Astrocyte of the cerebellum (primary cell): ENCODE data around the gene NAA35.

Source experiments
- DNase-seq: peaks from one replicate; pipeline ENCODE4 v3.0.0-alpha.2; 2011; ENCODE audit warnings: low read depth
- H3K4me3 ChIP-seq: 2 replicates; pipeline ENCODE4 v1.5.1; 2011; ENCODE audit warnings: mild to moderate bottlenecking, low read depth, low read length, moderate library complexity
- CTCF ChIP-seq: IDR thresholded peaks from 2 replicates; pipeline ENCODE4 v1.5.1; 2012; ENCODE audit warnings: low read length, low read depth, moderate library complexity, mild to moderate bottlenecking; ENCODE audit errors: missing control alignments
- in situ Hi-C: cut with HindIII; loops from 2 replicates; pipeline ENCODE4 v1.10.0; 2017; ENCODE audit warnings: low sequenced_read_pairs

Gene NAA35

DNA sequence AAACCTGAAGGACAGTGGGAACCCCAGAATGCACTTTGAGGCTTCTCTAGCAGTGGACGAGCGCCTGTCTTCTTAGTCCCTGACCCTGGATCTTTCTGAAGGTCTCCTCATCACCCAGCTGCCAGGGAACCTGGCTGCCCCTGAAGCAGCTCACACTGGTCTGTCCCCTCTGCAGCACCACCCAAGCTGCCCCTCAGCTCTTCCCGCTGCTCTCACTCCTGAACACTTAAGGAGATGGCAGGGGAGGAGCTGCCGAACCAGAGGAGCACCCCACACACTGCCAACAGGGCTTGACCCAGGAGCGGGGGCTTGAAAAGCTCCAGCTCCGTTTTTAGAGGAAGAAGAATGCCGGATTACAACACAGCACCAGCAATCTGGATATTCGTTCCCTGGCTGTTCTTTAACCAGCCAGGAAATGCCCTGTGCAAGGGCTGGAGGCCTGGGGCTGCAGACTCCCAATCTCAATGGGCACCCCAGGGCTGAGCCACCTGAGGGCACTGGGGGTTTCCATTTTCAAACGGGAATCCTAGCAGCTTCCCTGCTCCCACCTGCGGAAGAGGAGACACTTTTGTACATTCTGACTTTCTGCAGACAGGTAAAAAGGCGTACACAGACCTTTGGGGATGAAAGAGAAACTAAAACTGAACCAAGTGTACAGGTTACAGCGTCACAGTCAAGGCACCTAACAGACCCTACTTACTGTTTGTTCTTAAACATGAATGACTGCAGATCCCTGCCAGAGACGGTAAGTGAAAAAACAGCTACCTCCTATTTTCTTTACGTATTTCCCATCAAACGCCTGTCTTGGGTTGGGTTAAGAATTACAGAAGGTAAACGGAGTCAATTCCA lies 122.1 kb downstream of the NAA35 start:
- H3K4me3 ChIP-seq, result no peak overlapping the region
- in situ Hi-C loops, result no loop called here

DNA sequence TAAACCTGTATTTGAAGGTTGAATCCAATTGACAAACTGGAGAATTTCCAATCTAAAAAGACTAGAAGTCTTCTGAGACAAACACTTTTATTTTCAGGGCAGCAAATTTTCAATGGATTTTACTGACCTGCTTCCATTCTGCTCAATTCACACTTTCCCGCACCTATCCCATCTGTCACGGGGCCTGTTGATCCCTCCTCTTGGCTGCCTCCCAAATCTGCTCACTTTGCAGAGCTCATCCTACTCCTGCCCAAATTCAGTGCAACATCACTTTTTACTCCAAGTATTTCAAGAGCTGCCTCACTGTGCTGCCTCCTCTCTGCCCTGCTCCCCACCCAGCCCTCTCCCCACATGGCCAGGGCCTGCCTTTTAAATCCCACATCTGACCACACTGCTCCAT lies 123.3 kb downstream of the NAA35 start:
- DNase-seq, result no peak
- H3K4me3 ChIP-seq, result no peak overlapping the region
- in situ Hi-C loops, result no loop called here
- TF ChIP-seq CTCF, result no peak

More for the DNA sequence above, 122.1 kb downstream of the NAA35 start:
- TF ChIP-seq CTCF, result no peak
- DNase-seq, result no peak

GRCh38 chr9:86069206-86069869 lies 128.4 kb downstream of the NAA35 start:
- in situ Hi-C loops, result no loop called here
- no peak overlapping the region for H3K4me3 ChIP-seq
- TF ChIP-seq CTCF, result no peak
- no peak for DNase-seq
